Osteocyte (in vitro differentiated cells): Measurements from ENCODE around the gene HOXA13. TPM values are rescaled to one million over a fixed set of nuclear protein-coding genes. Genes with fewer than 3 reads are reported as not detected.

ENCODE experiments used
- DNase-seq: peaks from one replicate; pipeline ENCODE4 v3.0.0; 2021; ENCODE audit warnings: mixed read lengths; ENCODE audit not compliant: unreplicated experiment; ENCODE audit errors: extremely low spot score
- H3K27ac Mint-ChIP-seq: one replicate; pipeline ENCODE4 v1.8.0; 2021; ENCODE audit warnings: mild to moderate bottlenecking, mixed read lengths; ENCODE audit not compliant: unreplicated experiment
- H3K27me3 Mint-ChIP-seq: one replicate; pipeline ENCODE4 v1.8.0; 2021; ENCODE audit warnings: mixed read lengths; ENCODE audit not compliant: unreplicated experiment
- H3K36me3 Mint-ChIP-seq: one replicate; pipeline ENCODE4 v1.8.0; 2021; ENCODE audit warnings: mixed read lengths; ENCODE audit not compliant: unreplicated experiment
- H3K4me1 Mint-ChIP-seq: one replicate; pipeline ENCODE4 v1.8.0; 2021; ENCODE audit warnings: mixed read lengths; ENCODE audit not compliant: unreplicated experiment
- H3K4me3 Mint-ChIP-seq: one replicate; pipeline ENCODE4 v1.8.0; 2021; ENCODE audit warnings: mild to moderate bottlenecking, moderate library complexity, mixed read lengths; ENCODE audit not compliant: unreplicated experiment
- H3K9me3 Mint-ChIP-seq: one replicate; pipeline ENCODE4 v1.8.0; 2021; ENCODE audit warnings: mixed read lengths; ENCODE audit not compliant: unreplicated experiment
- total RNA-seq: library from RNA; stranded (reverse); gene quantifications from 2 replicates; pipeline ENCODE4 v1.2.1, GENCODE V29; 2021
- TF ChIP-seq, protein P1 (sequence below): fragments of 200-600 bp; sonication (generic); IDR thresholded peaks from 2 replicates; pipeline ENCODE4 v1.5.0; 2021; ENCODE audit warnings: antibody characterized with exemption, mild to moderate bottlenecking, moderate library complexity

Gene HOXA13
- total RNA-seq, 1 donor from 2014 or later = not detected

DNA sequence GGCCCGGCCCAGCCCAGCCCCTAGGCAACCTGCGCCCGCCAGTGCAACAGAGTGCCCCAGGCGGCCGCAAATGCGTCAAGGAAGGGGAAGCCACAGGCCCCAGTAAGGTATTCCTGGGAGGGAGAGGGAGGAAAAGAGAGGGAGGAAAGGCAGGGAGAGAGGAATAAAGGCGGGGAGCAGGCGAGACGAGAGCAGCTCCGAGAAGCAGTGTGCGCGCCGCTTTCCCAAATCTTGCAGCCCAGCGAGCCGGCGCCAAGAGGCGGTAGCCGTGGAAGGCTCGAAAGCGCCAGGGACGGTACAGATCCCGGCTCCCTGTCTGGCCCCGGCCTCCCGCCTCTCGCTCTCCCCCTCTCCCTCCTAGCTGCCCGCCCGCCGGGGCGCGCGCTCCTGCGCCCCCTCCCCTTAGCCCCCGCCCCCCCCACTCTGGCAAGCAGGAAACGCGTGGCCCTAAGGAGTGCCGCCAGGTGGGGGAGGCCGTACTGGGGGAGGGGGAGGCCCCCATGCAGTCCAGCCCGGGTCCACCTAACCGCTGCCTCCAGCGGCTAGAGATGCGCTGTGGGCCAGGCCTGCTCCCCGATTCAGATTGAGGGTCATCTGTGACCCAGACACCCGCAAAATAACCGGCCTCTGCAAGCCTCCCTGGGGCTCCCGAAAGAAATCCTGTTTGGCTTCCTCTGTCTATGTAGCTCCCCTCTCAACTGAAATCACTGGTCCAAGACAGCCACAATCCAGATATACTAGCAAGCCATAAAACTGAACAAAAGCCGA lies 30.0 kb downstream of the HOXA13 start:
- Mint-ChIP-seq H3K27ac (no peak overlapping the region), H3K4me1 (peaks cover 14% of the 10 kb centered on the region), H3K9me3 (no peaks in the 10 kb centered on the region), H3K27me3 (peaks cover 73% of the 10 kb centered on the region), H3K36me3 (peaks cover 2% of the 10 kb centered on the region), H3K4me3 (peak overlapping the region; percentile 32)
- no peak for DNase-seq
- TF ChIP-seq, protein P1, sequence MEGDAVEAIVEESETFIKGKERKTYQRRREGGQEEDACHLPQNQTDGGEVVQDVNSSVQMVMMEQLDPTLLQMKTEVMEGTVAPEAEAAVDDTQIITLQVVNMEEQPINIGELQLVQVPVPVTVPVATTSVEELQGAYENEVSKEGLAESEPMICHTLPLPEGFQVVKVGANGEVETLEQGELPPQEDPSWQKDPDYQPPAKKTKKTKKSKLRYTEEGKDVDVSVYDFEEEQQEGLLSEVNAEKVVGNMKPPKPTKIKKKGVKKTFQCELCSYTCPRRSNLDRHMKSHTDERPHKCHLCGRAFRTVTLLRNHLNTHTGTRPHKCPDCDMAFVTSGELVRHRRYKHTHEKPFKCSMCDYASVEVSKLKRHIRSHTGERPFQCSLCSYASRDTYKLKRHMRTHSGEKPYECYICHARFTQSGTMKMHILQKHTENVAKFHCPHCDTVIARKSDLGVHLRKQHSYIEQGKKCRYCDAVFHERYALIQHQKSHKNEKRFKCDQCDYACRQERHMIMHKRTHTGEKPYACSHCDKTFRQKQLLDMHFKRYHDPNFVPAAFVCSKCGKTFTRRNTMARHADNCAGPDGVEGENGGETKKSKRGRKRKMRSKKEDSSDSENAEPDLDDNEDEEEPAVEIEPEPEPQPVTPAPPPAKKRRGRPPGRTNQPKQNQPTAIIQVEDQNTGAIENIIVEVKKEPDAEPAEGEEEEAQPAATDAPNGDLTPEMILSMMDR = no peak

DNA sequence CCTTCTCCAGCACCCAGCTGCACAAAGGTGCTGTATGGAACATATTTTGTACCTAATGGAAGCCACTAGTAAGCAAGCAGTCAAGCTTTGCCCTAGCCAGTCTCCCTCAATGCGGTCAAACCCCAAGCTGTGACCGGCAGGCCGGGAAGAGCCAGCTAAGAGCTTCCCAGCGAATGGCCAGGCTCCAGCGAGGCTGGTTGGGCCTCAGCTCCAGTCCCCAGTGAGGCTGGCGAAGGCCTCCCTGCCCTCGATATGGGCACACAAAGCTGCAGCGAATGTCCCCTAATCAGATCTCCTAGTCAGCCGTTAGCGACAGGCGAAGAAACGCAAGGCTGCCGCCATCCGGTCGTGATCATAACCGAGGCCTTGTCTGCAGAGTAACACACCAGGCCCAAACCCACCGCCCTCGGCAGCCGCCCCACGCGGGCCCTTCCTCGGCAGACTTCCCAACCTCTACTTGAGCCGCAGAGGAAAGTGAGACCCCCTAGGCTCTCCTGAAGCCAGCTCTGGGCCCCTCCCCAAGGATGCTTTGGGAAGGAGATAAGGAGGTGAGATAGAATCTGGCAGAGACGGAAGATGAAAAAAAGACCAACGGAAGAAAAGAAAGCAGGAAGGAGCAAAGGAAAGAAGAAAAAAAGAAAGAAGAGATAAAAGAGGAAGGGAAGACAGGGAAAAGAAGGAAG lies 31.5 kb downstream of the HOXA13 start:
- TF ChIP-seq, protein P1 = no peak
- no peak overlapping the region for H3K27ac Mint-ChIP-seq
- no peaks in the 10 kb centered on the region for H3K9me3 Mint-ChIP-seq
- peaks cover 80% of the 10 kb centered on the region for H3K27me3 Mint-ChIP-seq
- peaks cover 2% of the 10 kb centered on the region for H3K36me3 Mint-ChIP-seq
- no peak overlapping the region for H3K4me3 Mint-ChIP-seq
- H3K4me1 Mint-ChIP-seq = peaks cover 13% of the 10 kb centered on the region
- DNase-seq = no peak

GRCh38 chr7:27167916-27168264 lies 32.0 kb downstream of the HOXA13 start:
- TF ChIP-seq, protein P1 = no peak
- Mint-ChIP-seq H3K27ac (no peak overlapping the region), H3K4me3 (no peak overlapping the region), H3K4me1 (peaks cover 12% of the 10 kb centered on the region), H3K27me3 (peaks cover 83% of the 10 kb centered on the region), H3K36me3 (peaks cover 2% of the 10 kb centered on the region), H3K9me3 (no peaks in the 10 kb centered on the region)
- no peak for DNase-seq

GRCh38 chr7:27166531-27167505 lies 33.1 kb downstream of the HOXA13 start:
- TF ChIP-seq, protein P1 = no peak
- Mint-ChIP-seq H3K9me3 (no peaks in the 10 kb centered on the region), H3K4me1 (peaks cover 7% of the 10 kb centered on the region), H3K36me3 (peaks cover 2% of the 10 kb centered on the region), H3K4me3 (no peak overlapping the region), H3K27me3 (peaks cover 84% of the 10 kb centered on the region), H3K27ac (no peak overlapping the region)
- DNase-seq = no peak
